A673 (cell line): Measurements from ENCODE around the gene UCP2. TPM values are rescaled to one million over a fixed set of nuclear protein-coding genes. Genes with fewer than 3 reads are reported as not detected.

Experiments used
- BruUV-seq: library from RNA; stranded (reverse); fragments of 400-500 nt; replicated peaks from 2 replicates; lab custom pipeline; 2021; lab: Mats Ljungman, UMichigan
- CTCF ChIA-PET: fragments of 300-600 bp; sonication (Branson Sonifier 250); formaldehyde crosslinking; loops from one replicate; lab custom pipeline; 2022; ENCODE audit warnings: antibody characterized with exemption; lab: Charles Lee
- POLR2A ChIA-PET: fragments of 300-600 bp; sonication (Branson Sonifier 250); formaldehyde crosslinking; loops from one replicate; lab custom pipeline; 2022; ENCODE audit warnings: antibody characterized with exemption; ENCODE audit not compliant: low non-redundant PET; lab: Charles Lee
- DNase-seq: peaks from one replicate; pipeline ENCODE4 v3.0.0-alpha.2; 2015; ENCODE audit warnings: low spot score
- H3K27ac ChIP-seq: fragments of 200-600 bp; sonication (generic); 2 replicates; pipeline ENCODE4 v1.5.1; 2016; ENCODE audit warnings: mixed run types, low read depth, mild to moderate bottlenecking, mixed read lengths, antibody characterized with exemption, low read length; ENCODE audit not compliant: poor library complexity, severe bottlenecking
- H3K27me3 ChIP-seq: fragments of 200-600 bp; sonication (generic); replicated peaks from 2 replicates; pipeline ENCODE4 v1.6.1; 2017; ENCODE audit warnings: mixed run types, low read depth, mild to moderate bottlenecking, mixed read lengths, antibody characterized with exemption, low read length; ENCODE audit not compliant: insufficient read depth, poor library complexity
- H3K36me3 ChIP-seq: fragments of 200-600 bp; sonication (generic); 2 replicates; pipeline ENCODE4 v1.6.1; 2016; ENCODE audit warnings: mixed run types, mild to moderate bottlenecking, mixed read lengths, antibody characterized with exemption, low read length; ENCODE audit not compliant: insufficient read depth, poor library complexity, severe bottlenecking
- H3K4me1 ChIP-seq: fragments of 200-600 bp; sonication (generic); 2 replicates; pipeline ENCODE4 v1.6.1; 2017; ENCODE audit warnings: mixed run types, mild to moderate bottlenecking, mixed read lengths, antibody characterized with exemption, low read length; ENCODE audit not compliant: insufficient read depth, poor library complexity, severe bottlenecking
- H3K4me3 ChIP-seq: fragments of 200-600 bp; sonication (generic); 2 replicates; pipeline ENCODE4 v1.5.1; 2016; ENCODE audit warnings: low read depth, mixed run types, mild to moderate bottlenecking, mixed read lengths, low read length; ENCODE audit not compliant: poor library complexity, severe bottlenecking
- H3K9me3 ChIP-seq: fragments of 200-600 bp; sonication (generic); 2 replicates; pipeline ENCODE4 v1.6.1; 2016; ENCODE audit warnings: mixed run types, low read depth, mild to moderate bottlenecking, mixed read lengths, antibody characterized with exemption, low read length; ENCODE audit not compliant: poor library complexity, severe bottlenecking
- CTCF ChIP-seq: fragments of 300-800, 200-600 bp; sonication (generic); conservative IDR thresholded peaks from 2 replicates; pipeline ENCODE4 v1.5.1; 2017; ENCODE audit warnings: low read depth, mild to moderate bottlenecking, antibody characterized with exemption, low read length, moderate library complexity, mixed read lengths
- EZH2 ChIP-seq: fragments of 200-600 bp; sonication (generic); IDR thresholded peaks from 2 replicates; pipeline ENCODE4 v1.6.1; 2017; ENCODE audit warnings: borderline replicate concordance, low read depth, mild to moderate bottlenecking, mixed read lengths, antibody characterized with exemption, low read length; ENCODE audit not compliant: poor library complexity, severe bottlenecking
- intact Hi-C: fragments of 100-400 bp; cut with micrococcal nuclease; formaldehyde crosslinking; loops from one replicate; pipeline ENCODE4 v1.10.0; 2022; ENCODE audit not compliant: unreplicated experiment
- total RNA-seq: library from RNA; stranded (reverse); gene quantifications from 2 replicates; pipeline ENCODE4 v1.2.3, GENCODE V29; 2021

UCP2 gene
- total RNA-seq, 1 experiment from 2014 or later, result 88.5 TPM

DNA sequence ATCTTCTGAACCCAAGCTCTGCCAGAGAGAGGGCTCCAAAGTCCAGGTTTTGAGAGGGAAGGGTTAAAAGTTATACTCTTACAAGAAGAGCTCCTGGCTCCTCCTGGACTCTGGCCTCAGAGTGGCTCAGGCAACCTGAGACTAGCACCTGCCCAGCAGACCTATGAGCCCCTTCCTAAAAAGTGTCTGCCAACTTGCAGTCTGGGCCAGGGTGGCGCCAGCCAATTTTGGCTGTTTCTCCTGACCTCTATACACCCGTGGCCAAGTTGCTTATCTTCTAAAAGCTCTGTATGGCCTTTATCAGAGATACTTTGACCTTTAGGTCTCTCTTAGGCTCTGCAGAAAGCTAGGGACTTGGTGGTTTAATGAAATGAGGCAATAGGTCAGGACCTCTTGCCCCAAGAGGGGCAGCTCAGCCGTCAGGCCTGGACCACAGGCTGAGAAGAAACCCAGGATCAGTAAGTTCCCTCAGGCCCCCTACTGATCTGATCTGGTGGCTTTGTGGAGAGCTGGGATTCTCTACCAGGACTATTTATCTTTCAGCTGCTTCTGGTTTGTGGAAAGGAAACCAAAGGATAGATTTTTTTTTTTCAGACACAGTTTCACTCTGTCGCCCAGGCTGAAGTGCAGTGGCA is 36.6 kb upstream of the UCP2 start:
- Histone ChIP-seq H3K36me3 (no peaks in the 10 kb centered on the region), H3K9me3 (no peaks in the 10 kb centered on the region), H3K27me3 (no peaks in the 10 kb centered on the region), H3K4me1 (no peaks in the 10 kb centered on the region), H3K4me3 (no peak overlapping the region), H3K27ac (no peak overlapping the region)
- ChIA-PET CTCF (no interaction called here), POLR2A (no interaction called here)
- TF ChIP-seq CTCF, result no peak
- TF ChIP-seq EZH2, result no peak
- intact Hi-C loops, result no loop called here
- BruUV-seq, result no TSS peak
- no peak for DNase-seq

- no TSS peak for BruUV-seq
- no peaks in the 10 kb centered on the region for H3K27me3 ChIP-seq
- no peak overlapping the region for H3K4me3 ChIP-seq
- no peaks in the 10 kb centered on the region for H3K4me1 ChIP-seq
- no peaks in the 10 kb centered on the region for H3K9me3 ChIP-seq
- TF ChIP-seq CTCF, result no peak
- TF ChIP-seq EZH2, result no peak
- ChIA-PET POLR2A (no interaction called here), CTCF (no interaction called here)
- no peak for DNase-seq
- H3K36me3 ChIP-seq, result no peaks in the 10 kb centered on the region
- no peak overlapping the region for H3K27ac ChIP-seq
- intact Hi-C loops, result no loop called here
Measured at GRCh38 chr11:74018331-74019005, 35.8 kb upstream of the UCP2 start.

DNA sequence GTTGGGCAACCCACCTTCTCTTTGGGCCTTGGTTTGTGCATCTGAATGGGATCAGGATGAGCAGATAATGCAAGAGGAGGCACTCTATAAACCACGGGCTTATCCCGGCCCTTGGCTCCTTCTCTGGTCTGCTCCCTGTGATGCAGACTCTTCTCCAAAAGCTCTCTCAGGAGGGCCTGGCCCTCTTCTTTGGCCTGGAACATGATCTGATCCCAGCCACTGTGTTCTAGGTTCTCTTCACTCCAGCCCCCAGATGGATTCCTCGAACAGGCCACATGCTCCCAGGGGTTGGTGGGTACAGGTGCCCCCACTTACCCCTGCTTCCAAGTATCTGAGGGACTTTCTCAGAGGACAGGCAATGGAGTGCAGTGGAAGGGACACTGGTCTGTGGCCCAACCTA is 35.0 kb upstream of the UCP2 start:
- Histone ChIP-seq H3K27ac (no peak overlapping the region), H3K9me3 (no peaks in the 10 kb centered on the region), H3K4me3 (no peak overlapping the region), H3K4me1 (no peaks in the 10 kb centered on the region), H3K36me3 (no peaks in the 10 kb centered on the region), H3K27me3 (no peaks in the 10 kb centered on the region)
- DNase-seq, result no peak
- BruUV-seq, result no TSS peak
- CTCF ChIA-PET, result no interaction called here
- TF ChIP-seq EZH2, result no peak
- TF ChIP-seq CTCF, result no peak
- intact Hi-C loops, result no loop called here
- POLR2A ChIA-PET, result no interaction called here
